GM19099 (cell line): Measurements from ENCODE around the gene TMEM144.

ENCODE experiments used
- POLR2A ChIP-seq: IDR thresholded peaks from 3 replicates; pipeline ENCODE4 v1.6.1; 2011; ENCODE audit warnings: low read depth; ENCODE audit not compliant: insufficient read length; ENCODE audit errors: extremely low read depth

TMEM144 gene

GRCh38 chr4:158302076-158302866, 92.0 kb downstream of the TMEM144 start:
- no peak for TF ChIP-seq POLR2A

GRCh38 chr4:158304694-158305093, 94.4 kb downstream of the TMEM144 start:
- no peak for TF ChIP-seq POLR2A
